Liver (tissue), 9 donors: ENCODE measurements around the gene KLK7. TPM values are rescaled to one million over a fixed set of nuclear protein-coding genes. Genes with fewer than 3 reads are reported as not detected.

Experiments used
- DNase-seq: peaks from one replicate; pipeline ENCODE4 v3.0.0-alpha.2; 2017; ENCODE audit warnings: low spot score
- H3K27ac ChIP-seq, 2 donors: one replicate each; pipeline ENCODE4 v1.7.0; 2013; ENCODE audit warnings: inconsistent platforms in 2 of 2, low read length in 2 of 2, control low read depth in 1 of 2, low read depth in 1 of 2, mild to moderate bottlenecking in 1 of 2
- H3K27me3 ChIP-seq, 4 donors: one replicate each; pipeline versions ENCODE4 v1.6.1 to v1.7.0; 2013; ENCODE audit warnings: low read length in 3 of 4, inconsistent platforms in 1 of 4, mild to moderate bottlenecking in 1 of 4, moderate library complexity in 1 of 4; ENCODE audit not compliant: control insufficient read depth in 4 of 4, insufficient read depth in 4 of 4
- H3K36me3 ChIP-seq, 4 donors: one replicate each; pipeline versions ENCODE4 v1.6.1 to v1.7.0; 2013; ENCODE audit warnings: low read length in 3 of 4, mild to moderate bottlenecking in 3 of 4, low read depth in 1 of 4, moderate library complexity in 1 of 4; ENCODE audit not compliant: control insufficient read depth in 4 of 4, insufficient read depth in 3 of 4
- H3K4me1 ChIP-seq, 4 donors: one replicate each; pipeline versions ENCODE4 v1.6.1 to v1.7.0; 2013; ENCODE audit warnings: low read length in 3 of 4, mild to moderate bottlenecking in 3 of 4, moderate library complexity in 1 of 4; ENCODE audit not compliant: control insufficient read depth in 4 of 4, insufficient read depth in 4 of 4
- H3K4me3 ChIP-seq, 3 donors: one replicate each; pipeline versions ENCODE4 v1.6.1 to v1.7.0; 2013; ENCODE audit warnings: low read length in 3 of 3, control low read depth in 1 of 3, low read depth in 1 of 3, mild to moderate bottlenecking in 1 of 3
- H3K9ac ChIP-seq, 2 donors: one replicate each; pipeline ENCODE4 v1.7.0; 2013; ENCODE audit warnings: low read length in 2 of 2, mild to moderate bottlenecking in 2 of 2, moderate library complexity in 2 of 2, control low read depth in 1 of 2, low read depth in 1 of 2
- H3K9me3 ChIP-seq, 4 donors: one replicate each; pipeline versions ENCODE4 v1.6.1 to v1.7.0; 2013; ENCODE audit warnings: low read length in 3 of 4; ENCODE audit not compliant: control insufficient read depth in 4 of 4
- ATF3 ChIP-seq: IDR thresholded peaks from 2 replicates; pipeline ENCODE4 v1.6.1; 2016; ENCODE audit warnings: antibody characterized with exemption
- CTCF ChIP-seq: fragments of 150-350 bp; IDR thresholded peaks from 2 replicates; pipeline ENCODE4 v1.5.1; 2017; ENCODE audit warnings: improper control_type of control experiment, low read depth, low read length; ENCODE audit not compliant: missing input control
- EGR1 ChIP-seq, 2 donors: IDR thresholded peaks; 2 replicates each; pipeline ENCODE4 v1.6.1; 2016 to 2018; ENCODE audit warnings: antibody characterized with exemption in 2 of 2, low read depth in 2 of 2
- HNF4G ChIP-seq: IDR thresholded peaks from 2 replicates; pipeline ENCODE4 v1.6.1; 2016; ENCODE audit warnings: antibody characterized with exemption
- MAX ChIP-seq: IDR thresholded peaks from 2 replicates; pipeline ENCODE4 v1.6.1; 2016; ENCODE audit warnings: antibody characterized with exemption
- NR2F2 ChIP-seq: IDR thresholded peaks from 2 replicates; pipeline ENCODE4 v1.6.1; 2016; ENCODE audit warnings: antibody characterized with exemption
- REST ChIP-seq: IDR thresholded peaks from 2 replicates; pipeline ENCODE4 v1.6.1; 2016; ENCODE audit warnings: antibody characterized with exemption, mild to moderate bottlenecking
- RXRA ChIP-seq, 2 donors: IDR thresholded peaks; 2 replicates each; pipeline ENCODE4 v1.6.1; 2017 to 2018; ENCODE audit warnings: antibody characterized with exemption in 2 of 2, mild to moderate bottlenecking in 1 of 2
- ZBTB33 ChIP-seq: IDR thresholded peaks from 2 replicates; pipeline ENCODE4 v1.6.1; 2016; ENCODE audit warnings: antibody characterized with exemption
- WGBS: extraction: QIAGEN DNeasy Blood & Tissue Kit; methylation state at CpG from one replicate; pipeline ENCODE4 v1.1.7; 2013; 5-methylcytosine and 5-hydroxymethylcytosine counted together
- polyA plus RNA-seq, 2 donors: library from polyadenylated mRNA; stranded (reverse) in 1 of 2; unstranded in 1 of 2; fragments of 200-250 nt in 1 of 2; fragments of >200 nt in 1 of 2; fragmentation: Nextera tagmentation in 1 of 2; extraction: Ambion mirVana in 1 of 2; gene quantifications; one replicate each; pipeline versions ENCODE4 v1.2.1 to v1.2.3, GENCODE V29; 2013 to 2015
- total RNA-seq, 2 donors: library from RNA; depleted of rRNA; stranded (reverse); fragments of >200 nt; gene quantifications; one replicate each; pipeline ENCODE4 v1.2.3, GENCODE V29; 2014
- donor health status: healthy.
- donor health status: healthy.
- donor health status: healthy.
- donor health status: healthy.
- donor health status: healthy.

KLK7 gene
- total and polyA plus RNA-seq, 4 donors, result not detected

- Histone ChIP-seq H3K9ac (no peak overlapping the region), H3K4me1 (no peaks in the 10 kb centered on the region), H3K36me3 (no peaks in the 10 kb centered on the region), H3K9me3 (no peaks in the 10 kb centered on the region), H3K27me3 (peaks cover 0 to 6% (median 0%) of the 10 kb centered on the region in 4 donors), H3K4me3 (no peak overlapping the region), H3K27ac (no peak overlapping the region)
- TF ChIP-seq RXRA (IDR thresholded peaks at IDR 0.05) (no peak), REST (no peak)
- DNase-seq, result no peak
- WGBS, result 75% methylated on average over 8 of the region's 8 CpGs
These were observed 50.1 kb downstream of the KLK7 start for GRCh38 chr19:50933640-50934039.

GRCh38 chr19:50932690-50933083, 51.0 kb downstream of the KLK7 start:
- H3K9ac ChIP-seq, result no peak overlapping the region
- H3K27me3 ChIP-seq, result peaks cover 0 to 8% (median 0%) of the 10 kb centered on the region in 4 donors
- 55% methylated on average over 4 of the region's 4 CpGs for WGBS

GRCh38 chr19:50932018-50932689, 51.6 kb downstream of the KLK7 start:
- WGBS, result 76% methylated on average over 11 of the region's 11 CpGs
- H3K4me1 ChIP-seq, result no peaks in the 10 kb centered on the region
- no peaks in the 10 kb centered on the region for H3K9me3 ChIP-seq
- H3K9ac ChIP-seq, result no peak overlapping the region
- H3K27ac ChIP-seq, result no peak overlapping the region
- H3K4me3 ChIP-seq, result no peak overlapping the region
- no peaks in the 10 kb centered on the region for H3K36me3 ChIP-seq
- no peak for DNase-seq
- peaks cover 0 to 8% (median 0%) of the 10 kb centered on the region in 4 donors for H3K27me3 ChIP-seq
- no peak for TF ChIP-seq MAX
- TF ChIP-seq CTCF, result no peak
- TF ChIP-seq EGR1 (IDR thresholded peaks at IDR 0.05; ENCODE audit: low read depth in 2 of 2), result no peak
- TF ChIP-seq RXRA (IDR thresholded peaks at IDR 0.05), result no peak
- no peak for TF ChIP-seq ZBTB33
- no peak for TF ChIP-seq HNF4G

More at GRCh38 chr19:50932690-50933083, 51.0 kb downstream of the KLK7 start:
- no peak for DNase-seq
- no peak overlapping the region for H3K27ac ChIP-seq
- no peaks in the 10 kb centered on the region for H3K36me3 ChIP-seq
- H3K9me3 ChIP-seq, result no peaks in the 10 kb centered on the region
- TF ChIP-seq ATF3 (no peak), ZBTB33 (no peak), NR2F2 (no peak)
- H3K4me3 ChIP-seq, result no peak overlapping the region
- no peaks in the 10 kb centered on the region for H3K4me1 ChIP-seq
